GM12892 (cell line): ENCODE results near the gene FCHO1.

Experiments used
- POLR2A ChIP-seq: IDR thresholded peaks from 2 replicates; pipeline ENCODE4 v1.6.1; 2011; ENCODE audit warnings: low read depth, low read length, control low read depth
- POLR2AphosphoS5 ChIP-seq: IDR thresholded peaks from 2 replicates; pipeline ENCODE4 v1.6.1; 2011; ENCODE audit warnings: low read depth, low read length, control low read depth

- TF ChIP-seq POLR2A: no peak
- TF ChIP-seq POLR2AphosphoS5: no peak
Measured at GRCh38 chr19:17718550-17718946, 32.7 kb upstream of the FCHO1 start.
